NCI-H748 treated with DMSO at 0.1 percent for 48 hours (cell line): ENCODE data around the gene MRPL49.
"Not testable (repeated sequence)": the region's sequence is repeated elsewhere in the genome, so short reads cannot be mapped to it uniquely, and the experiment has no call there.

Source experiments
- DNase-seq: peaks from one replicate; lab custom pipeline; 2025; lab: John Stamatoyannopoulos, UW

The MRPL49 gene

GRCh38 chr11:65117206-65118096 is 4.7 kb upstream of the MRPL49 start, which contains the start of gene ZNHIT2:
Gene ZNHIT2, minus strand, starts transcription at chr11:65117701. Its CDS starts 48 bp downstream, at chr11:65117653.
- peak; percentile 93 for DNase-seq

- DNase-seq: no peak
Measured at GRCh38 chr11:65118097-65118837, 3.9 kb upstream of the MRPL49 start.

- DNase-seq: not testable (repeated sequence)
Measured at GRCh38 chr11:65118891-65119669, 3.0 kb upstream of the MRPL49 start.

GRCh38 chr11:65119670-65119995 is 2.5 kb upstream of the MRPL49 start:
- DNase-seq: no peak

GRCh38 chr11:65120831-65121230 is 1.3 kb upstream of the MRPL49 start:
- DNase-seq: no peak

GRCh38 chr11:65121447-65121864 is 665 bp upstream of the MRPL49 start:
- no peak for DNase-seq

- no peak for DNase-seq
Measured at GRCh38 chr11:65124480-65125196, 2.5 kb downstream of the MRPL49 start.

GRCh38 chr11:65125197-65126056 is 3.3 kb downstream of the MRPL49 start:
- no peak for DNase-seq

- DNase-seq: no peak
Measured at GRCh38 chr11:65126624-65127274, 4.6 kb downstream of the MRPL49 start.

GRCh38 chr11:65127473-65128181 is 5.5 kb downstream of the MRPL49 start:
- no peak for DNase-seq

- no peak for DNase-seq
Measured at GRCh38 chr11:65128182-65129145, 6.3 kb downstream of the MRPL49 start.

- no peak for DNase-seq
Measured at GRCh38 chr11:65129649-65130441, 7.7 kb downstream of the MRPL49 start.

- DNase-seq: no peak
Measured at GRCh38 chr11:65130631-65131416, 8.7 kb downstream of the MRPL49 start.

GRCh38 chr11:65131417-65131776 is 9.3 kb downstream of the MRPL49 start:
- no peak for DNase-seq

- no peak for DNase-seq
Measured at GRCh38 chr11:65131895-65132237, 9.7 kb downstream of the MRPL49 start.

GRCh38 chr11:65132238-65132987 is 10.3 kb downstream of the MRPL49 start:
- no peak for DNase-seq
